Stimulated activated CD4-positive, alpha-beta T cell treated with anti-CD3 and anti-CD28 coated beads, Interleukin-4, amount 100 ng/mL, for 48 hours (primary cell): Measurements from ENCODE around the gene SIRT7.

Source experiments
- DNase-seq, 2 donors: peaks; one replicate each; pipeline ENCODE4 v3.0.0-alpha.2; 2020; ENCODE audit warnings: low read depth in 2 of 2

SIRT7 gene

GRCh38 chr17:81863833-81864768 is 53.9 kb downstream of the SIRT7 start:
- DNase-seq = no peak

DNA sequence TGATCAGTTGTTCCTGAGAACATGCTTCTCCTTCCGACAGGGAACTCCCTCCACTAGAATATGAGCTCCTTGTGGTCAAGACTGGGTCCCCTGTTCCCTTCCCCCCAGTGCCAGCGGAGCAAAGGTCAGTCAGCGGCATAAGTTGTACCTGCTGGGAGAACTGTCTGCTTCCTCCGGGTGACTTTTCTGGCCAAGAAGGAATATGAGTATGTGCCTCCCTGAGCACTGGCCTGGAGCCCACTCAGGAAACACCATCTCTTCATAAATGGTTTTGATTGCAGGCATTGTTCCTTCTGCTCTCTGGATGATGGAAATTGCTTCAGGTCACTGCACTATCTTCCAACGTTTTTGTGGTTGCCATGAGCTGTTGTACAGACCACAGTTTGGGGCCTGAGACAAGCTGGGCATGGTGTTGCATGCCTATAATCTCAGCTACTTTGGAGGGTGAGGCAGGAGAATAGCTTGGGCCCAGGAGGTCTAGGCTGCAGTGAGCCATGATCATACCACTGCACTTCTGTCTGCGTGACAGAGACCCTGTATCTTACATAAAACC is 54.8 kb downstream of the SIRT7 start:
- DNase-seq = no peak
